Mammary epithelial cell (primary cell): ENCODE data around the gene RPS6KA2.

Source experiments
- EZH2 ChIP-seq: IDR thresholded peaks from 2 replicates; pipeline ENCODE4 v1.6.1; 2012; ENCODE audit warnings: low read length, inconsistent platforms, borderline replicate concordance
- TF ChIP-seq, protein P1 (sequence below), 2 donors: IDR thresholded peaks in 1 of 2; conservative IDR thresholded peaks in 1 of 2; 2 replicates each; pipeline ENCODE4 v1.5.1; 2011 to 2012; ENCODE audit warnings: inconsistent platforms in 2 of 2, low read length in 2 of 2, mild to moderate bottlenecking in 2 of 2, control low read depth in 1 of 2, low read depth in 1 of 2; ENCODE audit not compliant: insufficient read depth in 1 of 2; ENCODE audit errors: extremely low read depth in 1 of 2

DNA sequence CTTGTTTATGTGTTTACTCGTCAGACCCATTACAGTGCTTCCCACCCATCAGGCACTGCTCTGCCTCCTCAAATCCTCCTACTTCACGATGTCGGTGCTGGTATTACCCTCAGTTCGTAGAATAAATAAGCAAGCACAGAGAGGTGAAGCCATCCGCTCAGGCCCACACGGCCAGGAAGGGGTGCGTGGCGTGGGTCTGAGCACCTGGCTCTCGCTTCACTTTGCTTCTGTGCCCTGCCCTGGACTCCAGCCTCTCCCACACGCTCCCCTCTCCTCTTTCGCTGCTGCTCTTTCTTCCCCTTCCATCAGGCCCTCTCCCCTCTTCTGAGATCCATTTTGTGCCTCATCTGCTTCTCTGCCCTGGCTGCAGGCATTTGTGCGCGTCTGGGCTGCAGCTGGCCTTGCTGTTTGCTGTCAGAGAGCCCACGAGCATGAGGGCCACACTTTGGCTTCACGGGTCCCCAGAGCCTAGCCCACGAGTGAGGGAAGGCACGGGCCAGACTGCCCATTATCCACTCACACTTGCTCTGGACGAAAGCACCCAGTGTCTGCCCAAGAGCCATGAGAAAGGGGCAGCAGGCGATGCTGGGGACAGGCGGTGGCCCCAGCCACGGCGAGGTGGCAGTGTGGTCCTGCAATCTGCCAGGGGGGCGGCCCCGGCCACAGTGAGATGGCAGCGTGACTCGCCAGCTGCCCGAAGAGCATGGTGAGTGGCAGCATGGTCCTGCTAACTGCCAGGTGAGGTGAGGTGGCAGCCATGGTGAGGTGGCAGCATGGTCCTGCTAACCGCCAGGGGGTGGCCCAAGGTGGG, 148.1 kb downstream of the RPS6KA2 start:
- TF ChIP-seq, protein P1, sequence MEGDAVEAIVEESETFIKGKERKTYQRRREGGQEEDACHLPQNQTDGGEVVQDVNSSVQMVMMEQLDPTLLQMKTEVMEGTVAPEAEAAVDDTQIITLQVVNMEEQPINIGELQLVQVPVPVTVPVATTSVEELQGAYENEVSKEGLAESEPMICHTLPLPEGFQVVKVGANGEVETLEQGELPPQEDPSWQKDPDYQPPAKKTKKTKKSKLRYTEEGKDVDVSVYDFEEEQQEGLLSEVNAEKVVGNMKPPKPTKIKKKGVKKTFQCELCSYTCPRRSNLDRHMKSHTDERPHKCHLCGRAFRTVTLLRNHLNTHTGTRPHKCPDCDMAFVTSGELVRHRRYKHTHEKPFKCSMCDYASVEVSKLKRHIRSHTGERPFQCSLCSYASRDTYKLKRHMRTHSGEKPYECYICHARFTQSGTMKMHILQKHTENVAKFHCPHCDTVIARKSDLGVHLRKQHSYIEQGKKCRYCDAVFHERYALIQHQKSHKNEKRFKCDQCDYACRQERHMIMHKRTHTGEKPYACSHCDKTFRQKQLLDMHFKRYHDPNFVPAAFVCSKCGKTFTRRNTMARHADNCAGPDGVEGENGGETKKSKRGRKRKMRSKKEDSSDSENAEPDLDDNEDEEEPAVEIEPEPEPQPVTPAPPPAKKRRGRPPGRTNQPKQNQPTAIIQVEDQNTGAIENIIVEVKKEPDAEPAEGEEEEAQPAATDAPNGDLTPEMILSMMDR (conservative IDR thresholded peaks at IDR 0.05 in 1 of 2, IDR thresholded peaks at IDR 0.05 in 1 of 2; ENCODE audit: extremely low read depth in 1 of 2, insufficient read depth in 1 of 2, low read depth in 1 of 2, low read length in 2 of 2) = no peak
- TF ChIP-seq EZH2 = no peak
